HEK293T (cell line): ENCODE data around the gene MAGEC2.

Experiments
- BHLHE40 ChIP-seq: fragments of 450-650 bp; IDR thresholded peaks from 2 replicates; pipeline ENCODE4 v1.6.1; 2016; ENCODE audit warnings: mild to moderate bottlenecking, moderate library complexity, borderline replicate concordance
- CTBP1 ChIP-seq: fragments of 450-650 bp; IDR thresholded peaks from 2 replicates; pipeline ENCODE4 v1.6.1; 2016; ENCODE audit warnings: borderline replicate concordance
- FOXA1 ChIP-seq: fragments of 450-650 bp; IDR thresholded peaks from 2 replicates; pipeline ENCODE4 v1.6.1; 2016; ENCODE audit warnings: mild to moderate bottlenecking
- FOXM1 ChIP-seq: fragments of 450-650 bp; IDR thresholded peaks from 2 replicates; pipeline ENCODE4 v1.6.1; 2017; ENCODE audit warnings: mild to moderate bottlenecking, borderline replicate concordance
- PKNOX1 ChIP-seq: fragments of 450-650 bp; IDR thresholded peaks from 2 replicates; pipeline ENCODE4 v1.6.1; 2016
- SP1 ChIP-seq: fragments of 450-650 bp; IDR thresholded peaks from 2 replicates; pipeline ENCODE4 v1.6.1; 2017
- SUZ12 ChIP-seq: fragments of 450-650 bp; IDR thresholded peaks from 2 replicates; pipeline ENCODE4 v1.6.1; 2016; ENCODE audit warnings: mild to moderate bottlenecking
- TARDBP ChIP-seq: fragments of 450-650 bp; IDR thresholded peaks from 2 replicates; pipeline ENCODE4 v1.6.1; 2016
- ZNF384 ChIP-seq: fragments of 450-650 bp; IDR thresholded peaks from 2 replicates; pipeline ENCODE4 v1.6.1; 2016

- TF ChIP-seq SP1 (no peak), FOXA1 (no peak), PKNOX1 (no peak), SUZ12 (no peak), ZNF384 (no peak), CTBP1 (no peak), FOXM1 (no peak), TARDBP (no peak), BHLHE40 (no peak)
These were observed 46.1 kb upstream of the MAGEC2 start for GRCh38 chrX:142251202-142251601.
